RWPE1 (cell line): ENCODE data around the gene KRT6C.

ENCODE experiments used
- CTCF ChIA-PET: fragments of 350-600 bp; sonication (Branson Sonifier 250); formaldehyde crosslinking; extraction: SDS; loops from one replicate; lab custom pipeline; 2021; lab: Yijun Ruan, JAX
- POLR2A ChIA-PET: fragments of 400-600 bp; formaldehyde crosslinking; extraction: SDS; loops from one replicate; lab custom pipeline; 2020; ENCODE audit warnings: antibody characterized with exemption; ENCODE audit not compliant: low non-redundant PET; lab: Yijun Ruan, JAX
- DNase-seq: peaks from one replicate; pipeline ENCODE4 v3.0.0; 2012; ENCODE audit warnings: low spot score
- H3K27ac ChIP-seq: fragments of 450-650 bp; 2 replicates; pipeline ENCODE4 v1.5.1; 2017
- CTCF ChIP-seq: fragments of 450-650 bp; conservative IDR thresholded peaks from 2 replicates; pipeline ENCODE4 v1.5.1; 2017; ENCODE audit warnings: low read depth, mild to moderate bottlenecking

Gene KRT6C

GRCh38 chr12:52427083-52427482, 46.5 kb downstream of the KRT6C start:
- H3K27ac ChIP-seq, result no peak overlapping the region
- no peak for TF ChIP-seq CTCF
- DNase-seq, result no peak
- ChIA-PET CTCF (no interaction called here), POLR2A (no interaction called here)

- H3K27ac ChIP-seq, result no peak overlapping the region
- TF ChIP-seq CTCF, result no peak
- DNase-seq, result no peak
- POLR2A ChIA-PET, result no interaction called here
- CTCF ChIA-PET, result interaction anchor here (0.9 kb wide), 1 partner anchor 19 kb away, joined by 3 read pairs; no protein-coding TSS in a partner anchor
Measured at GRCh38 chr12:52426034-52426433, 47.6 kb downstream of the KRT6C start.

GRCh38 chr12:52425466-52425865, 48.1 kb downstream of the KRT6C start:
- no peak overlapping the region for H3K27ac ChIP-seq
- DNase-seq, result no peak
- TF ChIP-seq CTCF, result no peak
- ChIA-PET POLR2A (no interaction called here), CTCF (interaction anchor here (0.9 kb wide), 1 partner anchor 18 kb away, joined by 3 read pairs; no protein-coding TSS in a partner anchor)

DNA sequence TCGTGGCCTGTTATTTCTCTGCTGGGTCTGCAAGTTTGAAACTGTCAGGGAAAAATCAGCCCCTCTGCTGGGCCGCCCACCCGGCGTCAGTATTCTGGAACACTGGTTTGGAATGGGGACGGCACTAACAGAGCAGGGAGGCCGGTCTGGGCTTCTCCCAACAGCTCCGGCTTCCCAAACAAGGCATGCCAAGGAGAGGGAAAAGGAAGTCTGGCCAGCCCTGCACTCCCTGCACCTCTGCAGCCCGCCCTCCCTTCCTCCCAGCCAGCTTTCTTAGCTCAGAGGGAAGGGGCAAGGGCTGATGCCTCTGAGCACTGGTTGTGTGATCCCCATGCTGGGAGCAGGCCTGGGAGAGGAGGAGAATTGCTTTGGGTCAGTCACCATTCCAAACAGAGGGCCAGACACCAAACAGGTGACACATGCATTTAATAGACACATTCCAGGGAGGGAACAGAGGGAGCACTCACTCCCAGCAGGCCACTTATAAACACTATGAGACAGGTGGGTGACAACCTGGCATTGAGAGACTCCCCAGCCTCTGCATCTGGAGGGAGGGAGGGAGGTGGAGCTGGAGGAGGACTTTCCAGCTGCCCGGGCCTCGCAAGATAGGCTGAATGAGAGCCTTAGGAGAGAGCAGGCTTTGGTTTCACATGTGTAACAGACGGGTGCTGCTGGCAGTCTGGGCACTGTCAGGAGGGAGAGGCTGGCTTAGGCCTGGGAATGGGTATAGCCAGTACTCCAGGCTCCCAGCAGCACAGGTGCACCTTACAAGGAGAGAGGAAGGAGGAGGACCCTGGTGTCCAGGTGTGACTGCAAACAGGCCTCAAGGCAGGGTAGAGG, 49.7 kb downstream of the KRT6C start:
- no peak for DNase-seq
- H3K27ac ChIP-seq, result no peak overlapping the region
- CTCF ChIA-PET, result no interaction called here
- no peak for TF ChIP-seq CTCF
- POLR2A ChIA-PET, result no interaction called here

DNA sequence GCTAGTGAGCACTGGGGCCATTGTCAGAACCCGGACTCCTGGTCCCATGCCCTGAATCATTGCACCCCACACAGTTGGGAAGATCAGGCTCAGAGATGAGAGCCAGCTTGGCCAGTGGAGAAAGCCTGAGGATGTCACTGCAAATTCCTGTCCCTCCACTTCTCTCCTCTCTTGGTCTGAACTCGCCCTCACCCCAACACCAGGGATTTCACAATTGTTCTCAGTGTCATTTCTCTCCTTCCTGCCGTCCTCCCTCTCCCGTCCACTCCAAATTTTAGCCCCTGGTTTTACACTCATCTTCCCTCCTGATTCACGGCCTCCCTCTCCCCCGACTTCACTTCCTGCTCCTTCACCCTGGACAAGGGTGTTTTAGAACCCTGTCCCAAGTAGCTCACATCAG, 50.6 kb downstream of the KRT6C start:
- POLR2A ChIA-PET, result no interaction called here
- DNase-seq, result no peak
- CTCF ChIA-PET, result interaction anchor here (0.5 kb wide), 1 partner anchor 13 kb away, joined by 3 read pairs; no protein-coding TSS in a partner anchor
- H3K27ac ChIP-seq, result no peak overlapping the region
- TF ChIP-seq CTCF, result no peak

- no peak overlapping the region for H3K27ac ChIP-seq
- TF ChIP-seq CTCF, result no peak
- ChIA-PET POLR2A (no interaction called here), CTCF (no interaction called here)
- no peak for DNase-seq
Measured at GRCh38 chr12:52419656-52420055, 53.9 kb downstream of the KRT6C start.
